DND-41 (cell line): ENCODE data around the gene KRT78.

Experiments used
- ATAC-seq: fragments of 200-7000 bp; cut with Tn5 transposase; 3 replicates; pipeline ENCODE4 v1.9.1; 2021; ENCODE audit warnings: low read depth; ENCODE audit not compliant: insufficient read depth
- DNase-seq: peaks from one replicate; pipeline ENCODE4 v3.0.0-alpha.2; 2020
- H2AFZ ChIP-seq: 2 replicates; pipeline ENCODE4 v1.6.0; 2012; ENCODE audit warnings: low read depth, low read length
- H3K27ac ChIP-seq: 2 replicates; pipeline ENCODE4 v1.5.1; 2012; ENCODE audit warnings: low read length, inconsistent platforms
- H3K27me3 ChIP-seq: fragments of 200-600 bp; sonication (generic); 2 replicates; pipeline ENCODE4 v1.6.0; 2012; ENCODE audit warnings: low read length, mild to moderate bottlenecking, inconsistent platforms; ENCODE audit not compliant: insufficient read depth, poor library complexity
- H3K36me3 ChIP-seq: 2 replicates; pipeline ENCODE4 v1.5.1; 2012; ENCODE audit warnings: low read length, inconsistent platforms; ENCODE audit not compliant: insufficient read depth
- H3K4me1 ChIP-seq: 2 replicates; pipeline ENCODE4 v1.5.1; 2012; ENCODE audit warnings: mild to moderate bottlenecking, low read length; ENCODE audit not compliant: insufficient read depth
- H3K4me2 ChIP-seq: 2 replicates; pipeline ENCODE4 v1.6.0; 2012; ENCODE audit warnings: mild to moderate bottlenecking, moderate library complexity, low read length, inconsistent platforms; ENCODE audit not compliant: insufficient read depth
- H3K4me3 ChIP-seq, 2 experiments: fragments of 200-600 bp in 1 of 2; shearing (Covaris generic) in 1 of 2; 2 replicates each; pipeline ENCODE4 v1.5.1; 2012 to 2016; ENCODE audit warnings: inconsistent platforms in 2 of 2, low read length in 2 of 2, mild to moderate bottlenecking in 2 of 2, low read depth in 1 of 2, moderate library complexity in 1 of 2
- H3K79me2 ChIP-seq: 2 replicates; pipeline ENCODE4 v1.6.0; 2012; ENCODE audit warnings: low read length, inconsistent platforms; ENCODE audit not compliant: insufficient read depth
- H3K9ac ChIP-seq: 2 replicates; pipeline ENCODE4 v1.6.0; 2012; ENCODE audit warnings: low read depth, mild to moderate bottlenecking, inconsistent platforms, low read length, moderate library complexity
- H3K9me3 ChIP-seq: 2 replicates; pipeline ENCODE4 v1.5.1; 2012; ENCODE audit warnings: low read length, moderate library complexity, mild to moderate bottlenecking, inconsistent platforms; ENCODE audit not compliant: insufficient read depth, severe bottlenecking
- H4K20me1 ChIP-seq: 2 replicates; pipeline ENCODE4 v1.6.0; 2012; ENCODE audit warnings: low read length; ENCODE audit not compliant: insufficient read depth
- EZH2 ChIP-seq: IDR thresholded peaks from 3 replicates; pipeline ENCODE4 v1.6.1; 2012; ENCODE audit warnings: borderline replicate concordance, low read depth, mild to moderate bottlenecking, moderate library complexity, low read length, inconsistent platforms; ENCODE audit not compliant: severe bottlenecking
- TF ChIP-seq, protein P1 (sequence below): IDR thresholded peaks from 2 replicates; pipeline ENCODE4 v1.5.1; 2012; ENCODE audit warnings: borderline replicate concordance, low read length, moderate library complexity, mild to moderate bottlenecking; ENCODE audit not compliant: poor library complexity, severe bottlenecking; ENCODE audit errors: extremely low read depth

The KRT78 gene

GRCh38 chr12:52818388-52818787 lies 30.4 kb downstream of the KRT78 start:
- Histone ChIP-seq H3K9me3 (no peaks in the 10 kb centered on the region), H3K4me2 (no peak overlapping the region), H3K27ac (no peak overlapping the region), H3K36me3 (no peaks in the 10 kb centered on the region), H3K27me3 (peaks cover 27% of the 10 kb centered on the region), H3K79me2 (no peaks in the 10 kb centered on the region), H4K20me1 (0 out of 2 replicates have a peak, but pooled peaks cover 6% of the 10 kb centered on the region), H3K4me1 (no peaks in the 10 kb centered on the region), H3K9ac (no peak overlapping the region), H3K4me3 (no peak overlapping the region), H2AFZ (no peak overlapping the region)
- ATAC-seq, result no peak
- no peak for TF ChIP-seq EZH2
- TF ChIP-seq, protein P1, sequence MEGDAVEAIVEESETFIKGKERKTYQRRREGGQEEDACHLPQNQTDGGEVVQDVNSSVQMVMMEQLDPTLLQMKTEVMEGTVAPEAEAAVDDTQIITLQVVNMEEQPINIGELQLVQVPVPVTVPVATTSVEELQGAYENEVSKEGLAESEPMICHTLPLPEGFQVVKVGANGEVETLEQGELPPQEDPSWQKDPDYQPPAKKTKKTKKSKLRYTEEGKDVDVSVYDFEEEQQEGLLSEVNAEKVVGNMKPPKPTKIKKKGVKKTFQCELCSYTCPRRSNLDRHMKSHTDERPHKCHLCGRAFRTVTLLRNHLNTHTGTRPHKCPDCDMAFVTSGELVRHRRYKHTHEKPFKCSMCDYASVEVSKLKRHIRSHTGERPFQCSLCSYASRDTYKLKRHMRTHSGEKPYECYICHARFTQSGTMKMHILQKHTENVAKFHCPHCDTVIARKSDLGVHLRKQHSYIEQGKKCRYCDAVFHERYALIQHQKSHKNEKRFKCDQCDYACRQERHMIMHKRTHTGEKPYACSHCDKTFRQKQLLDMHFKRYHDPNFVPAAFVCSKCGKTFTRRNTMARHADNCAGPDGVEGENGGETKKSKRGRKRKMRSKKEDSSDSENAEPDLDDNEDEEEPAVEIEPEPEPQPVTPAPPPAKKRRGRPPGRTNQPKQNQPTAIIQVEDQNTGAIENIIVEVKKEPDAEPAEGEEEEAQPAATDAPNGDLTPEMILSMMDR, result no peak
- no peak for DNase-seq

DNA sequence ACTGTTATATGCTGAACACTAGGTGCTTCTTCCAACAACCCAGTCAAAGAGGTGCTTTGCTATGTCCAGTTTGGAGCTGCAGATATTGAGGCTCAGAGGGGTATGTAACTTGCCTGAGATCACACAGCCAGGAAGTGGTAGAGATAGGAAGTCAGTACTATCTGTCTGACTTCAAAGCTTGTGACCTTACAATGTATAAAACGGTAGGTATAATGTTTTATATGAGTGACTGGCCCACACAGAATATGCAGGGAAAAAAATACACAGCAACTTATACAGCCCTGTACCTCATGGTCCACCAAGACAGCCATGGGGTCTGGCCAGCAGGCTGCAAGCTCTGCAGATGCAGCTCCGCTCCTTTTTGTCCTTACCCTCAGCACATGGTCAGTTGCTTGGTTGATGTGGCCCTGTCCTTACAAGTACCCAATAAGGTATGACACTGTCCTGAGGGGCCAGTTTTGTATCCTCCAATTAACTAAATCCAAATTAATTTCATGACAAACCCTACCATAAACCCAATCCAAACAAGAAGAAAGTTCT lies 31.0 kb downstream of the KRT78 start:
- no peaks in the 10 kb centered on the region for H3K79me2 ChIP-seq
- TF ChIP-seq, protein P1, result no peak
- TF ChIP-seq EZH2, result no peak
- no peak overlapping the region for H3K27ac ChIP-seq
- H3K36me3 ChIP-seq, result no peaks in the 10 kb centered on the region
- no peaks in the 10 kb centered on the region for H3K9me3 ChIP-seq
- H3K9ac ChIP-seq, result no peak overlapping the region
- 0 out of 2 replicates have a peak, but pooled peaks cover 6% of the 10 kb centered on the region for H4K20me1 ChIP-seq
- H3K4me3 ChIP-seq, result no peak overlapping the region
- ATAC-seq (no peak), DNase-seq (no peak)
- no peaks in the 10 kb centered on the region for H3K4me1 ChIP-seq
- H3K4me2 ChIP-seq, result no peak overlapping the region
- H2AFZ ChIP-seq, result no peak overlapping the region
- H3K27me3 ChIP-seq, result peaks cover 27% of the 10 kb centered on the region

DNA sequence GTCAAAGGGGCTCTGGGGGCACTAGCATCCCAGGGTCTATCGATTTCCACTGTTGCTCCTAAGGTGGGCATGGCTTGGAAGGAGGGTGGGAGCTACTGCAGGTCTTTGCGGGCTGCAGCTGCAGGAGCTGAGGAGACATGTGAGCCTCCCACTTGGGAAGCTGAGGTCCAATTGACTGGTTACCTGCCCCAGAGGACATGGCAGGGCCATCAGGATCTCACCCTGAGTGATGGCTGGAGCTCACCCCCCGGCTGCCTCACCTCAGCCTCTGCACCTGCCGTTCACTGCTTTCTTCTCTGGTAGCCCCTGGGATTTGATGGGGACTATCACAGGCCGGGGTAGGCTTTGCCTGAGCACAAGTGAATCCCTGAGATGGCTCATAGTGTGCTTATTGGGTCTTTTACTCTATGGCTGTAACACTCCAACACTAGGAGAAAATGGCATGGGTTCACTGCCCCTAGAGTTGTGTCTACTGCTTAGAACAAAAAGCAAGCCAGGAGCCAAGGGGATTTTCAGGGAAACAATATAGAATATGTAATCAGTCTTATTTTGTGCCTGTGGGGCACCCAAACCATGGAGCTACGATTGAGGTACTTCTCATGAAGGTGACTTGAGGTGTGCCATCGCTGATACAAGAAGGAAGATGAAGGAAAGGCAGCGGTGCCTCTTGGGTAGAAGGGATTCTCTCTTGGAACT lies 31.6 kb downstream of the KRT78 start:
- Histone ChIP-seq H3K36me3 (no peaks in the 10 kb centered on the region), H3K4me3 (no peak overlapping the region), H3K27me3 (peaks cover 22% of the 10 kb centered on the region), H3K79me2 (no peaks in the 10 kb centered on the region), H4K20me1 (0 out of 2 replicates have a peak, but pooled peaks cover 6% of the 10 kb centered on the region), H3K9me3 (no peaks in the 10 kb centered on the region), H3K27ac (no peak overlapping the region), H2AFZ (no peak overlapping the region), H3K4me2 (no peak overlapping the region), H3K4me1 (no peaks in the 10 kb centered on the region), H3K9ac (no peak overlapping the region)
- TF ChIP-seq, protein P1, result no peak
- no peak for TF ChIP-seq EZH2
- ATAC-seq, result no peak
- no peak for DNase-seq
